ENCODE data around the gene PBOV1.
"Not testable (repeated sequence)": the region's sequence is repeated elsewhere in the genome, so short reads cannot be mapped to it uniquely, and the experiment has no call there.

Gene PBOV1

GRCh38 chr6:138237463-138237862, 19.2 kb upstream of the PBOV1 start:
- DNase-seq: no peak

- no peak for DNase-seq
Measured at GRCh38 chr6:138235693-138236092, 17.4 kb upstream of the PBOV1 start.

DNA sequence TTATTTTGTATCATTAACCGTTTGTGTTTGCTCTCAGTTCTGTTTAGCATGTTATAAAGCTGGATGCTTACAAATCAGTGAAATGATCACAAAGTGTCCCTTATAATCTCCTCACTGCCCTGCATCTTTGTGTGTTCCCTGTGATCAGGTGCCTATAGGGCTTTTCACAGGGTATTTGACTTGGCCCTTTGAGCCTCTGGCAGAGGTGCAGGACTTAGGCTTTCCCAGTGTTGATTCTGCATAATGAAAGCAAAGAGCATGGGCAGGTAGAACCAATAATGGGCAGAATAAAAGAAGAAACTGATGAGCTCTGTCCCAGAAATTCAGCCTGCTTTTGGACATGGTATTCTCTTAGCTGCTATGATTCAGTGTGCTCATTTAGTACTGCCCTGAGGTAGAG, 16.9 kb upstream of the PBOV1 start:
- no peak for DNase-seq

GRCh38 chr6:138234363-138234762, 16.1 kb upstream of the PBOV1 start:
- no peak for DNase-seq

GRCh38 chr6:138231381-138231886, 13.1 kb upstream of the PBOV1 start:
- DNase-seq: no peak

DNA sequence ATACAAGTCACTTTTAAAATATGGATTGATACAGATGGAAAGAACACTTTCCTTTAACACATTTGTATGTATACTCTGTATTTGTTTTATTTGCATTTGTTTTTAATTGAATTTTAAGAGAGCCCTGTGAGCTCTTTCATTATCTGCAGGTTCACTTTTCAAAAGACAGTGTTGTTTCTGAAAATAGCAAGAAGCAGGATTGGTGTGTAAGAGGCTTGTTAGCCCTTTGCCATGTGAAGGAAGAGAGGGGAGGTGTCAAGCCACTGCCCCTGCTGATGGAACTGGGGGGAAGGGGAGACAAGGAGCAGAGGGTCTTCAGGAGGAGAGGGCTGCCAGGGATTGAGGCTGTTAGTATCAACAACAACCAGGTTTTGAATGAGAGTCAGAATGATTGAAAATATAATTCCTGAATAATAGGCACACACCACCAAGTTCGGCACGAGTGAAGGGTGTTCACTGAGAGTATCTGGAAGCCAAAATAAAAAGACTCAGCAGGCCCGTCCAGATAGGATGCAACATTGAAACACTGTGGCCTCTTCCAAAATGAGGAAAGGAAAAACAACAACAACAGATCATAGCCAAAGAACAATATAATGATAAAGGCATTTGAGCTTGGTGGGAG, 12.6 kb upstream of the PBOV1 start:
- DNase-seq: no peak

DNA sequence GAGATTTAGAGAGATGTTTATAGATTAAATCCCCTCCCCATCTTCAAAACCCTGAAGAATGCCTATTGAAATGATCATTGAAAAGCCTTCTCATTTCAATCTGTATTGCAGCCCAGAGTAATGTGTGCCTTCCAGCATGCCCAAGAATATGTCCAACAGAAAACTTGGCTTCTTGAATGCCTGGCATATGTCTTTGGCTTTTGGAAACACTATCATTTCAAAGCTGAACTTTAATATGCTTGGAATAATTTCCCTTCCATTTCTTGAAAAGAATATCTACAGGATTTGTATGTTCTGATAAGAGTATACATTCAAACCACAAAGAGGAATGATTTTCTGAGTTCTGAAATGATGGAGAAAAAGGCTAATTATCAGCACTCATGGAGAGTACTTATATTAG, 11.9 kb upstream of the PBOV1 start:
- no peak for DNase-seq

DNA sequence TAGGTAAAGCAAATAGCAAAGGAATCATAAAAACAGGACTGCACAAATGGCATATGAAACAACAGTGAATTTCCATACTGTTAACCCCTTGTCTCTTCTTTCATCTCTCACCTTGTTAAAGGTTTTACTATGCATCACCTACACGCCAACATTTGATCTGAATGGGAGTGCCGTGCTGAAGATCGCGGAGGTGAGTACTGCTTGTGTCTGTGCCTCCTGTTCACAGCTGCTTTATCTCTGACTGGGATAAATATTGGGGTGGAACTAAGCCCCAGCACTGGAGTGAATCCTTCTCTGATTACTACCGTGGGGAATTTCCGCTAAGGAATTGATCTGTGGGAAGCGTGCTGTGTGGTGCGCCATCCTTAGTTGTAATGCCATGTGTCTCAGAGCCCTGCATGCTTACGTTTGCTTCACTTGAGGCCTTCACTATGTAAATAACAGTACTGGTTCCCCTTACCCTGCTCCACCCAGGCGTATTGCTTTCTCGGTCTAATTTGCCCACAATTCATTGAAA, 11.4 kb upstream of the PBOV1 start:
- no peak for DNase-seq

DNA sequence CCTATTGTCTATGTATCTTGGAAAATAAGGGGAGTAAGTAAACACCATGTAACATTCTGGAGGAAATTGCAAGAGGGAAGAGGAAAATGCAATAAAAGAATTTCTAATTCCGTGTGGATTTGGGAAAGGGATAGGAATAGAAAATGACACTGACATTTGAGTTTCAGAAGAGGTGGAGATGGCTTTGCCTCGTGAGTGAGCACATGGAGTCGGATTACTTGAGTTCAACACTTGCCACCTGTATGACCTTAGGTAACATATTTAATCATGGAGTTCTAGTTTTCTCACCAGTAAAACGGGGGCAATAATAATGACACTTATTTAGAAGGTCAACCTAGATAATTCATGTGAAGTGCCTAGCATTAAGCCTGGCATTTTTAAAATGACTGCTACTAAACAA, 10.8 kb upstream of the PBOV1 start:
- DNase-seq: no peak

DNA sequence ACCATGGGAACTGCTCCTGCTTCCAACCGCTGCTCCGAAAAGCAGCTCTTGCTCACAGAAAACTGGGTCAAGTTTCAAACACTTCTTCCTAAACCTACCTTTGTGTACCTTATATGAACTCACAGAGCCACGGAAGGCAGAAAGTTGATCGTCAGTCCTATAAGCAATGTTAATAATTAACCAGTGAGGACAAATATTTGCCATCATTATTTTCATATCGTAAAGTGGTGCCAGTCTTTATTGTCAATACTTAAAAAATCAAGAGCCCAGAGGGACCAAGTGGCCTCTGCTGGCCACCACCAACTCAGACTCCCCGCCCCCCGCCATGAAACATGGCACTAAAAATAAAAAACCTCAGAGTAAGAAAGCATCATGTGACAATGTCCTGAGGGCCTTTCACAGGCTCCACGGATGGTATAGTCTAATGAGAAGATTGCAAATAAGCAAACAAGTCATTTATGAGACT, 9.1 kb upstream of the PBOV1 start:
- no peak for DNase-seq

GRCh38 chr6:138226700-138227315, 8.5 kb upstream of the PBOV1 start:
- no peak for DNase-seq

GRCh38 chr6:138225953-138226352, 7.7 kb upstream of the PBOV1 start:
- DNase-seq: no peak

DNA sequence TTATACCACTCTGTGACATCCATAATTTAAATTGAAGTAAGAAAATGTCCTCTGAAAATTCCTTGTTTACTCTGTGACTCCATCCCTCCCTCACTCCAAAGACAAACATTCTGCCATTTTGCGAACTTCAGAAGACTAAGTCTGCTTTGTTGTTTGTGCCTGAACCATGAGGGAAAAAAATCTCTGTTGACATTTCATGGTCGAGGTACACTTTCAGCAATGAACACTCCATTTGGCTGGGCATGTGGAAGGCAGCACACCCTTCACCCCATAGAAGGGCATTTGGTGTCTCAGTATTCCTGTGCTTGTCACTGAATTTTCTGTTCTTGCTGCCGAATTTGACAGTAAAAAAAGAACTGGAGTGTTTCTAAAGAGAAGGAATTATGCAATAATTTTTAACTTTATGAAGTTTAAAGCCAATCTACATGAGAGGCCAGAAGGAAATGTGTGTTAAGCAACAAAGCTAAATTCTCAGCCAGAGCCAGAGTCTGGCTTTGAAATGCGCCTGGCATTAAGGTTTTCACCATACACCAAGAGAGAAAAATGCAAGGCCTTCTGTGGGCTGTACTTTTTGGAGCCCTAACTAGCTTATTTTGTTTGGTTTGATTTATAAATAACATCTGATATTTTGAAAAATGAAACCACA, 4.7 kb upstream of the PBOV1 start:
- DNase-seq: no peak

DNA sequence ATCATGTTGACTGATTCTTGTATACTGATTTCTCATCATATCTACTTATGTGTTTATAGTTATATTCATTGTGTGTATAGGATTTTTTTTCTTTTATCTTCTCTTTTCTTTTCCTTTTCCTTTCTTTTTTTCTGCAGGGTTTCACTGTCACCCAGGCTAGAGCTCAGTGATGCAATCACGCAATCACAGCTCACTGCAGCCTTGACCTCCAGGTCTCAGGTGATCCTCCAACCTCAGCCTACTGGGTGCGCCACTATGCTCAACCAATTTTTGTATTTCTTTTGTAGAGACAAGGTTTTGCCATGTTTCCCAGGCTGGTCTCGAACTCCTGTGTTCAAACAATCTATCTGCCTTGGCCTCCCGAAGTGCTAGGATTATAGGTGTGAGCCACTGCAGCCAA, 1.6 kb upstream of the PBOV1 start:
- DNase-seq: no peak

DNA sequence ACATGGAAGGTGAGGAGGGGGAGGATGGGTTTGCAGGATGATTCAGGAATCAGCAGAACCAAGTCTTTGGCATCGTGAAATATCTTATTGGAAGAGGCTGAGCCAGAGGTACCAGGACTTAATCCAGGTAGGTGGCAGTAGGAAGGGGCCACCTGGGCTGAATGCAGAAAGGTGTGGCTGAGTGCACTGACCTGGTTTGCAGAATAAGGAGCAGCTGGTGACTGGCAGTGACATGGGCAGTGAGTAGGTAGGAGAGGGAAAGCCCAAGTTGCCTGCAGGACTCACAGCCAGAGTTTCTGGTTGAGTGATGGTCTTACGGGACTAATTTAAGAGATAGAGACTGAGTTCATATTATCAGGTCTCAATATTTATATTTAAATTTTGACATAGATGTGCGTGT, 1.1 kb upstream of the PBOV1 start:
- no peak for DNase-seq

DNA sequence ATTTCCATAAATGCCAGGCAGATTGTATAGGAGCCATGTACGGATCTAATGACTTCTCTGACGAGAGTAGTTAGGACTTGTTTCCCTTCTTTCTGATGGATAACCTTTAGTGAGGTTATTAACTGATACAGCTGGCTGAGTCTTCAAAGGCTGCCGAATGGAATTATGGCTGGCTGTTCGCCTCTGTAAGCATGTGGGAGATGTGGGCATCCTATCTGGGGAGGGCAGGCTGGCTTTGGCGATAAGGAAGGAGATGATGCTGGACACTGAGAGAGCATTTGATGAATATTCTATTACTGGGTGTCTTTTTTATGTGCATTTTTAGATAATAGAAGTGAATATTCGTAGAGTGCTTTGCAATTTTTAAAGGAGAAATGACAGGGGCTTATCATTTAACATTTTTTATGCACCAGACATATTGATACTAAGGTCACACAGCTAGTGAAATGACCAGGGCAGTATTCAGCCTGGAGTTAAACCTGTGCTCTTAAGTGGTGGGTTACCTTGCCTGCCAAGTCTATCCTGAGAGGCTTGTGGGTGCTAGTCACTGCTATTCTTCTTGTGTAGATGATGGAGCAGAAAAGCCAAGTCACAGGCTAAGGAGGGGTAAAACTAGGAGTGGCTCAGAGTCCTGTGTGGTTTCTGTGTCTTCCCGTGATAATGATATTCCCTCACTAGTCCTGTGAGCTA, 3.1 kb downstream of the PBOV1 start:
- no peak for DNase-seq

- DNase-seq: not testable (repeated sequence)
Measured at GRCh38 chr6:138212530-138212929, 5.8 kb downstream of the PBOV1 start.

DNA sequence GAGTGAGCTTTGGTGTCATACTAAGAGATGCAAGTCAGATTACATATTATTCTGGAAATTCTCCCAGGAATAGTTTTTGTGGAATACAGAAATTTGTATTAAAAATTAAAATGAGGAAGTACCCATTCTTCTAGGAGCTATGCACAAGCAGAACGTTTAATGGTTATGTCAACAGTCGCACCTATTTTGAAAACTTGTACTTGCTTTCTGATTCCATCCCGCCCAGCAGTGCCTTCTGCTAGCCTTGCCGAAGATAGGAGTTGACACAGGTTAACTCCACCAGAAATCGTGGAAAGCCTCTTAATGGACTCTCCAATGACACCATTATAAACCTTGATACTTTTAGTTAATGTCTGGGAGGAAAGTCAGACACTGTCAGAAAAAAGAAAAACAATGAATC, 6.7 kb downstream of the PBOV1 start:
- no peak for DNase-seq

DNA sequence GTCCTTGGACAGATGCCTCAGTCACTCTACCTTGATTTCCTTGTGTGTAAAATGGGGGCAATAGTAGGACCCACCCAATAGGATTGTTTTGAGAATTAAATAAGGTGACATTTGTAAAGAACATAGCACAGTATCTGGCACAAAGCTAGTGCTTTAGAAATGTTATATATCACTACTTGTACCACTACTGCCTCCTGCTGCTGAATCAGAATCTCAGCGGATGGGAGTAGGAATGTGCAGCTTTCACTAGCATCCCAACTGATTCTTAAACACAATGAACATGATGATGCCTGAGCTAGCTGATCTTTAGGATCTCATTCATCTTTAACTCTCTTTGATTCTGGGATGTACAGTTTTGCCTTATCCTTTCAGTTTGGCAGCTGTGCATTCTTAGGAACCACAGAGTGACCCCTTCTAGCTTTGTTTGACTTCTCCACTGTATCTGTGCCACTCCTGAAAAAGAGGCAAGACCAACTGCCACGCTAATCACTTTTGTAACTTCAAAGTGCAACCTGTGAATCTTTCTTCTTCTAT, 7.2 kb downstream of the PBOV1 start:
- no peak for DNase-seq

GRCh38 chr6:138206862-138207261, 11.4 kb downstream of the PBOV1 start:
- DNase-seq: no peak

GRCh38 chr6:138205437-138206094, 12.7 kb downstream of the PBOV1 start:
- no peak for DNase-seq

GRCh38 chr6:138204792-138205384, 13.4 kb downstream of the PBOV1 start:
- DNase-seq: no peak
